GM12891 (cell line): ENCODE results near the gene TREH.

Experiments used
- PAX5 ChIP-seq: IDR thresholded peaks from 2 replicates; pipeline ENCODE4 v1.6.1; 2011; ENCODE audit warnings: low read length, moderate library complexity, mild to moderate bottlenecking; ENCODE audit not compliant: insufficient read depth, severe bottlenecking
- POLR2A ChIP-seq: IDR thresholded peaks from 2 replicates; pipeline ENCODE4 v1.6.1; 2011; ENCODE audit warnings: low read depth, low read length, control low read depth
- POLR2AphosphoS5 ChIP-seq: IDR thresholded peaks from 2 replicates; pipeline ENCODE4 v1.6.1; 2011; ENCODE audit warnings: low read depth, low read length, control low read depth
- POU2F2 ChIP-seq: IDR thresholded peaks from 2 replicates; pipeline ENCODE4 v1.6.1; 2011; ENCODE audit warnings: low read depth, mild to moderate bottlenecking, control low read depth, low read length, moderate library complexity
- SPI1 ChIP-seq: IDR thresholded peaks from 2 replicates; pipeline ENCODE4 v1.6.1; 2011; ENCODE audit warnings: low read depth, low read length, control low read depth
- TAF1 ChIP-seq: IDR thresholded peaks from 2 replicates; pipeline ENCODE4 v1.6.1; 2011; ENCODE audit warnings: low read depth, low read length, control low read depth

GRCh38 chr11:118635237-118635591 lies 44.2 kb downstream of the TREH start:
- no peak for TF ChIP-seq POLR2A
- TF ChIP-seq SPI1, result no peak
- TF ChIP-seq POLR2AphosphoS5, result no peak
- TF ChIP-seq POU2F2, result no peak
- TF ChIP-seq PAX5, result no peak
- no peak for TF ChIP-seq TAF1
